Measurements from ENCODE around the gene HMX2. TPM values are rescaled to one million over a fixed set of nuclear protein-coding genes. Genes with fewer than 3 reads are reported as not detected.
"Not testable (repeated sequence)": the region's sequence is repeated elsewhere in the genome, so short reads cannot be mapped to it uniquely, and the experiment has no call there.

Gene HMX2
- total RNA-seq, 1 experiment from 2014 or later, result not detected

- no peaks in the 10 kb centered on the region for H3K9me3 ChIP-seq (ENCODE audit: control insufficient read depth in 1 of 2, insufficient read depth in 1 of 2, low read depth in 1 of 2, low read length in 2 of 2)
- intact Hi-C loops (cut with micrococcal nuclease), result no loop called here
- no peak overlapping the region for H2AFZ ChIP-seq (ENCODE audit: low read depth, low read length, poor library complexity, severe bottlenecking)
- ATAC-seq, result 0 out of 2 replicates have a peak, but pooled peaks have one; percentile 46
- H3K4me3 ChIP-seq (replicated peaks in 1 of 2; ENCODE audit: low read depth in 1 of 2, low read length in 2 of 2), result no peak overlapping the region
- peaks cover 8 to 27% of the 10 kb centered on the region in 2 experiments; a peak in 2 of 4 replicates for H3K36me3 ChIP-seq (ENCODE audit: control insufficient read depth in 1 of 2, insufficient read depth in 2 of 2, low read length in 2 of 2)
- no peaks in the 10 kb centered on the region for H3K27me3 ChIP-seq (ENCODE audit: insufficient read depth, low read length)
- no TSS peak for BruUV-seq (replicated peaks)
- TF ChIP-seq ZFX (IDR thresholded peaks at IDR 0.05), result no peak
- no peak for TF ChIP-seq JUND (IDR thresholded peaks at IDR 0.05)
- TF ChIP-seq ATF3 (IDR thresholded peaks at IDR 0.05), result no peak
- no peak for TF ChIP-seq POLR2AphosphoS5 (IDR thresholded peaks at IDR 0.05; ENCODE audit: low read depth, low read length)
- TF ChIP-seq YY1 (IDR thresholded peaks at IDR 0.05; ENCODE audit: extremely low read depth, insufficient replicate concordance, low read depth, low read length), result no peak
- no peak for TF ChIP-seq MAX (IDR thresholded peaks at IDR 0.05)
- TF ChIP-seq ELF1 (IDR thresholded peaks at IDR 0.05; ENCODE audit: borderline replicate concordance, low read depth), result no peak
- no peak for TF ChIP-seq RAD21 (IDR thresholded peaks at IDR 0.05; ENCODE audit: low read depth)
- TF ChIP-seq CBX3 (IDR thresholded peaks at IDR 0.05; ENCODE audit: low read depth), result no peak
- TF ChIP-seq TCF7L2 (IDR thresholded peaks at IDR 0.05; ENCODE audit: borderline replicate concordance, extremely low read depth, insufficient read depth, insufficient read length), result no peak
- TF ChIP-seq CTCF (IDR thresholded peaks at IDR 0.05 in 2 of 3, conservative IDR thresholded peaks at IDR 0.05 in 1 of 3; ENCODE audit: borderline replicate concordance in 1 of 3, insufficient read depth in 1 of 3, low read depth in 2 of 3, low read length in 2 of 3), result no peak
- TF ChIP-seq EZH2phosphoT487 (IDR thresholded peaks at IDR 0.05; ENCODE audit: borderline replicate concordance), result no peak
- no peak for TF ChIP-seq POLR2A (IDR thresholded peaks at IDR 0.05; ENCODE audit: borderline replicate concordance, extremely low read depth, insufficient read depth, insufficient read length)
- H3K9me2 ChIP-seq (ENCODE audit: insufficient read depth), result no peaks in the 10 kb centered on the region
- no peak for DNase-seq (ENCODE audit: low read depth, low spot score)
- ChIA-PET CTCF (no interaction called here), POLR2A (no interaction called here), RAD21 (ENCODE audit: low non-redundant PET in 1 of 2, low total read pairs in 2 of 2, uncharacterized antibody in 2 of 2, unreplicated experiment in 2 of 2) (no interaction called here)
- H3K27ac ChIP-seq (ENCODE audit: low read depth, low read length), result no peak overlapping the region
- H3K9ac ChIP-seq (ENCODE audit: low read length), result no peak overlapping the region
- H4K20me1 ChIP-seq (ENCODE audit: insufficient read depth), result peaks cover 3% of the 10 kb centered on the region; the same call in 1 of the 2 replicates
- H3K4me2 ChIP-seq (ENCODE audit: low read length), result no peak overlapping the region
- peaks cover 54% of the 10 kb centered on the region for H3K79me2 ChIP-seq (ENCODE audit: insufficient read depth, low read length)
- H3K4me1 ChIP-seq (ENCODE audit: control insufficient read depth in 1 of 2, insufficient read depth in 2 of 2, low read length in 2 of 2), result no peaks in the 10 kb centered on the region
Measured at GRCh38 chr10:123175389-123176387, 27.8 kb downstream of the HMX2 start.

- H3K4me2 ChIP-seq (ENCODE audit: low read length); BruUV-seq (replicated peaks); ATAC-seq; H3K4me1 ChIP-seq (ENCODE audit: control insufficient read depth in 1 of 2, insufficient read depth in 2 of 2, low read length in 2 of 2); DNase-seq (ENCODE audit: low read depth, low spot score); intact Hi-C loops (cut with micrococcal nuclease); CTCF ChIA-PET; H4K20me1 ChIP-seq (ENCODE audit: insufficient read depth); H3K9me2 ChIP-seq (ENCODE audit: insufficient read depth); H3K4me3 ChIP-seq (replicated peaks in 1 of 2; ENCODE audit: low read depth in 1 of 2, low read length in 2 of 2); H3K9ac ChIP-seq (ENCODE audit: low read length); H3K27ac ChIP-seq (ENCODE audit: low read depth, low read length); H2AFZ ChIP-seq (ENCODE audit: low read depth, low read length, poor library complexity, severe bottlenecking); H3K27me3 ChIP-seq (ENCODE audit: insufficient read depth, low read length); RAD21 ChIA-PET (ENCODE audit: low non-redundant PET in 1 of 2, low total read pairs in 2 of 2, uncharacterized antibody in 2 of 2, unreplicated experiment in 2 of 2); POLR2A ChIA-PET: not testable (repeated sequence)
- Histone ChIP-seq H3K9me3 (ENCODE audit: control insufficient read depth in 1 of 2, insufficient read depth in 1 of 2, low read depth in 1 of 2, low read length in 2 of 2) (peaks cover 6 to 14% of the 10 kb centered on the region in 2 experiments; a peak in 3 of 4 replicates), H3K36me3 (ENCODE audit: control insufficient read depth in 1 of 2, insufficient read depth in 2 of 2, low read length in 2 of 2) (peaks cover 4 to 22% of the 10 kb centered on the region in 2 experiments; a peak in 2 of 4 replicates), H3K79me2 (ENCODE audit: insufficient read depth, low read length) (peaks cover 37% of the 10 kb centered on the region)
Measured at GRCh38 chr10:123178390-123178789, 30.5 kb downstream of the HMX2 start.
